NCI-H1930 (cell line): ENCODE results near the gene PARP1.
A peak's percentile ranks its signal among the peaks of the same experiment; 100 is the strongest.
"Not testable (repeated sequence)": the region's sequence is repeated elsewhere in the genome, so short reads cannot be mapped to it uniquely, and the experiment has no call there.

Source experiments
- DNase-seq, 2 experiments: peaks; one replicate each; lab custom pipeline; 2025; lab: John Stamatoyannopoulos, UW

Gene PARP1

DNA sequence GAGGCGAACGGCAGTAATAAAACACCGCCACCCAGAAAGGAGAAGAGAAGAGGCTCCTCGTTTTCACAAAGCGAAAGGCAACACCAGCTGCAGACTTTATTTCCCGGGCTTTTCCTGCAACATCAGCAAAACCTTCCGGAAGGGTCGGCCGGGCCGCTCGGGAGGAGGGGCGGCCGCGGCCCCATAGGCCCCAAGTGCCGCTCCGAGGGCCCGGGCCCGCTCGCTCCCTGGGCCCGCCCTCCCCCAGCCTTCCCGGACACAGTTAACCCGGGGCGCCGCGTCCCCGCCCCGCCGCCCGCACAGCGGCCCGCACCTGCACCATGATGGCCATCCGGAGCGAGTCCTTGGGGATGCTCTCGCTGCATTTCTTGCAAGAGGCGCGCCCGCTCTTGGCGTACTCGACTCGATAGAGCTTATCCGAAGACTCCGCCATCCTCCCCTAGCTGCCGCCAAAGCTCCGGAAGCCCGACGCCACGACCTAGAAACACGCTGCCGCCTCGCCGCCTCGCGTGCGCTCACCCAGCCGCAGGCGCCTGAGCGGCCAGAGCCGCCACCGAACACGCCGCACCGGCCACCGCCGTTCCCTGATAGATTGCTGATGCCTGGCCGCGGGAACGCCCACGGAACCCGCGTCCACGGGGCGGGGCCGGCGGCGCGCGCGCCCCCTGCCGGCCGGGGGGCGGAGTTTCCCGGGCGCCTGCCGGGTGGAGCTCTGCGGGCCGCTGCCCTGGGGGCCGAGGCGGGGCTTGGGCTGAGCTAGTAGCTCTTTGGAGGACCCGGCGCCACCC is at the start of gene PARP1:
PARP1 (minus strand) TSS at position 597 of the 788 bp plus-strand sequence; CDS start at position 433, 164 bp downstream.
- DNase-seq: peak; percentile 79 to 90

DNA sequence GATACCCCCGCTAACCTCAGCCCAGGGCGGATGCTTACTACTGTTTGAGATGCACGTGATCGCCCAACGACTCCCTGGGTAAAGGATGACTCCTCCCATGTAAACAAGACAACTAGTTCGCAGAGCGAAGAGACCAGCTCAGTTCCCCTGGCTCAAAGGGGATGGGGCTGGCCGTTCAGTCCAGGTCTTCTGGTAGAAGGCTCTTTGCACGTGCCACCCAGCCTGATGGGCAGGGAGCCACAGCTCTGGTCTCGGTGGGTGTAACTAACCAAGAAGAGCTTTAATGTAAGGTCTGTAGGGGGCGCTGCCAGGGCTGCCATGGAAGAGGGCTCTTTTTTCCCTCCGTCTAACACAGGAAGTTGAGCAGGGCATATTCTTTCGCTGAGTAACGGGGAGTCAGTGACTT is 49.4 kb upstream of the PARP1 start:
- no peak for DNase-seq

DNA sequence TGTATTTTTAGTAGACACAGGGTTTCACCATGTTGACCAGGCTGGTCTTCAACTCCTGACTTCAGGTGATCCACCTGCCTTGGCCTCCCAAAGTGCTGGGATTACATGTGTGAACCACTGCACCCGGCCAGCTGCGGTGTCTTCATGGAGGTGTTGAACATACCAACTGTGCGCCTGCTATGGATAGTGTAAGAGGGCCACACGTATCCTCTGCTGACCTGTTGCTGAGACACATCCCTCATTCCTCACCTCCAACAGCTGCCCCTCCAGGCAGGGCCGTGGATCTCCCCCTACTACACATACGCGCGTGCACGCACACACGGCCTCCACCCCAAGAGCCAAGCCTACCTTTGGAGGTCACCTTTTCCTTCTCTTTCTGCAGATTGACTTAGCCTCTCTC is 48.0 kb upstream of the PARP1 start:
- DNase-seq: no peak

GRCh38 chr1:226454349-226454748 is 46.5 kb upstream of the PARP1 start:
- no peak for DNase-seq

DNA sequence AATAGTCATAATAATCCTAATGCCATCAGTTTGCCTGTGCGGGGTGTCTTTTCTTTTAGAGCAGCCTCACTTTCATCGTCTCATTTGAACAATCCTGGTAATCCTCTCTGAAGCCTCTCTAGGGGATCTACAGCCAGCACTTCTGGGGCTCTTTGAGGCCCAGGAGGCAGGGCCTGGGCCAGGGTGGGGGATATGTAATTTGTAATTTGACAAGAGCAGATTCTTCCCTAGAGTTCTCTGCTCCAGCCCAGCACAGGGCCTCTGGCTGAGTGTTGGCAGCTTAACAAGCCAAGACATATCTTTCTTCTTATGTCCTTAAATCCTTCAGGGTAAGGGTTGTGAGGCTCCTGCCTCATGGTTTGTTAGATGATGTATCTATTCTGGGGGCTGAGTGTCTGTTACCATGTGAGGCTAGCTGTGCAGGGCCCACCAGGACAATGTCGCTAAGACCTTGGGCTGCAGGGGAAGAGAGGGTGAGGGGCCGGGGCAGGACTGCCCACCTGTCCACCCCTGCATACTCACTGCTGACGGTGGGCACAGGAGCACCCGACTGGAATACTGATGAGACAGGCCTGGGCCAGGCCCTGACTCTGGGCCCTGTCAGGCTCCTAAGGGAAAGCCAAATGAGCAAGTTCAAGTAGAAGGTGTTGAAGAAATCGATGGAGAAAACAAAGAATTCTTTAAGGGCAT is 45.3 kb upstream of the PARP1 start:
- DNase-seq: no peak

GRCh38 chr1:226450688-226451087 is 42.8 kb upstream of the PARP1 start:
- DNase-seq: no peak

GRCh38 chr1:226449823-226450222 is 41.9 kb upstream of the PARP1 start:
- no peak for DNase-seq

GRCh38 chr1:226447932-226448665 is 40.2 kb upstream of the PARP1 start:
- no peak for DNase-seq

DNA sequence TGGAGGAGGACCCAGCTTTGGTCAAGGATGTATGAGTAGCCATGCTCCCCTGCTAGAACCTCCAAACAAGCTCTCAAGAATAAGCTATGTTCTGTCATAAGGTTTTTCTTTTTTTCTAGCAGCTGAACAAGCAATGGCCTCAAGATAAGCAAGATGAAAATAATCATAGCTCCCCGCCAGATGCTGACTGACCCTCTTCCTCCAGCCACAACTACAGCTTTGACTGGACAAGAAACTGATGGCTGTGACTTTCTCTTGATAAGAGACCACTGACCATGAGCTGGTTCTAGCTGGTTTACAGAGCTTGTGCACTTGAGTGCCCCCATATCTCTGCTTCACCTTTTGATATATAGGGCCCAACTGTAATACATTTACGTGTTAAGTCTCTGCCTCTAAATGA is 38.2 kb upstream of the PARP1 start:
- no peak for DNase-seq

DNA sequence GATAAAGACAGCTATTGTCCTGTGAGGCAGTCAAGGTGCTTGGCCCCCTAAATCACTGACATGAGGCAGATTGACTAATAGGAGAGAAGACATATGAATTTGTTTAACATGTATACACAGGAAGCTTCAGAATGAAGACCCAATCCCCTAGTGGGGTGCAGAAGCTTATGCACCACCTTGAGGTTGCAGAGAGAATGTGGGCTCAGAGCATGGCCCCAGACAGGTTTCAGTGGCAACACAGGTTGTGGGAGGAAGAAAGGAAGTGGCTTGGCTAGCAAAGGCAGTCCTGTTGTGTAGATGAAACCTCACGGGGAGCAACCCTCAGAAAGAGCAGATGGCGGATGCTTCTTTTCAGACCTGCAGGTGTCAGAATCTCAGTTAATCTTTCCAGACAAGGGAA is 37.0 kb upstream of the PARP1 start:
- DNase-seq: no peak

DNA sequence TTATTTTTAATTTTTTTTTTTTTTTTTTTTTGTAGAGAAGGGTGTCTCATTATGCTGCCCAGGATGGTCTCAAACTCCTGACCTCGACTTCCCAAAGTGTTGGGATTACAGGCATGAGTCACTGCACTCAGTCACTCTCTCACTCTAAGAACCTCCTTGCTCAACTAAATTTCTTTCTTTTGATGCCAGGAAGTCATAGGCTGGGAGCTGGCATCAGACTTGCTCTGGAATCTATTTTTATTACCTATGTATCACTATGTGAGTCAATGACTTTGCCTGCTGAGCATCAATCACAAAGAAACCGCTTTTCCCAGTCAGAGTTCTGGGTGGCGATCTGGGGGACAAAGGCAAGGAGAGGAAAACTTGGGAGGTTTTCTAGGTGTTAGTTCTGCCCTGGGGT is 35.5 kb upstream of the PARP1 start:
- DNase-seq: no peak

GRCh38 chr1:226443033-226443432 is 35.1 kb upstream of the PARP1 start:
- DNase-seq: no peak

- DNase-seq: no peak
These were observed 33.7 kb upstream of the PARP1 start for GRCh38 chr1:226441629-226442028.

- no peak for DNase-seq
These were observed 32.6 kb upstream of the PARP1 start for GRCh38 chr1:226440512-226440911.

DNA sequence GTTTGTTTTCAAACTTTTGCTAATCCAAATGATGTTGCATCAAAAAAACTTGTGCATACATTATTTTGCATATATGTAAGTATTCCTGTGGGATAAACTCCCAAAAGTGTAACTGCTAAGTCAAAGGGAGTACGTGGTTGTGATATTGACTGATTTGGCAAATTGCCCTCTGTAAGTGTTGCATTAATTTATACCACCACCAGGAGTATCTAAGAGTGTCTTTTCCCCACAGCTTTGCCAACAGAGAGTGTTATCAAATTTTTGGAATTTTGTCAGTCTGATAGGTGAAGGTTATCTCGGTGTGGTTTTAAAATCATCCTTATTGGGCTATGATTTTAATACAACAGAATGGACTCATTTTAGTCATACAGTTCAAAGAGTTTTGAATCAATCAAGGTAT is 30.1 kb upstream of the PARP1 start:
- DNase-seq: no peak

DNA sequence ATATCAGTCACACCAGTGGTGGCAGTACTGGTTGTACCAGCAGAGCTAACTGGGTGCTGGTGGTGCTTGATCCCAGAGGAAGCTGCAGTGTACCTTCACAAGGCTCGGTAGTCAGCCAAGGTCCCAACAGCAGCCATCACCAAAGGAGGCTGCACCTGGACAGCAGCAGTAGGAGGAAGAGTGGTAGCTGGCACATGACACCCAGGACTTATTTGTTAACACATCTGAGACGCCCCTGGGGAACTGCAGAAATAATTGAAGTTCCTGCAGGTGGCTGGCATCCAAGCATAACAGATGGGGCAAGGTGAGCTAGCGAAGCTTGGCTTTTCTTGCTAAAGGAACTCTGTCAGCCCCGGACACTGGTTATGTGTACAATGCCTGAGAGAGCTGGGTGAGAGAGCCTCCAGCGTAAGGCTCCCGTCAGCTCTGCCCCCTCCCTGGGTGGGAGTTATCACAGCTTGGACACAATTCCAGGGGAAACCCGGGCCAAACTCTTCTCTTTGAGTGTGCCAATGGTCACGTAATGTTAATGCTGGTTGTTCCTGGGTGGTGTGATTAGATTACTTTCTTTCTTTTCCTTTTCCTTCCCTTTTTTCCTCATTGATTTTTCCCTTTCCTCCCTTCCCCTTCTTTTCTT is 29.1 kb upstream of the PARP1 start:
- DNase-seq: no peak

DNA sequence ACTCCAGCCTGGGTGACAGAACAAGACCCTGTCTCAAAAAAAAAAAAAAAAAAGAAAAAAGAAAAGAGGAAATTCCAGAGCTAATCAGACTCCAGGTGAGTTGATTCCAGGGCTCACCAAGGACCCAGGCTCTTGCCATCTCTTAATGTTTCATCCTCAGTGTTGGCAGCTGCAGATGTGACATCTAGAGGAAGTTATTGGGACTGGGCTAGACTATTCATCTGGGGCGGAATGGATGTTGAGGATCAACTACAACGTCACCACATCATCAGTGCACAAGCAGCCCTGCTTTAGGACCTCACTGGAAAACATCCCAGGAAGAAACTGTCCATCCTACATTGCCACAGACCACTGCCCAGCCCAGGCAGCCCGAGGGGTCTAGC is 28.6 kb upstream of the PARP1 start:
- DNase-seq: no peak

DNA sequence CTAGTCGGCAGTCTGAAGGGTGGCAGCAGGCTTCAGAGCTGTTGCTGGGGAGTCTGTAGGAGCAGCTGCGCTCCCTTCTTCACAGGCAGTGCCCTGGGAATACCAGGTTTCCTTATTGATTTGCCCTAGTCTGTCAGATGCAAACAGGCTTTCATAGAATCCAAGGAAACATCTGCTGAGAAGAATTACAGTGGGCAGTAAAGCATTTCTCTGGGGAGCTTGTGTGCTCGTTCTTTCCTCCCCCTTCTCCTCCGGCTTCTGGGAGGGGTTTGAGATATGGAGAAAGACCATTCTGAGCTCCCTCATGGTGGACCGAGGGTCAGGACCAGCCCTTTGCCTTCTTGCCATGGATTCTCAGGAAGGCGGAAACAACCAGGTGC is 25.4 kb upstream of the PARP1 start:
- DNase-seq: no peak

- no peak for DNase-seq
These were observed 24.9 kb upstream of the PARP1 start for GRCh38 chr1:226432586-226433340.

DNA sequence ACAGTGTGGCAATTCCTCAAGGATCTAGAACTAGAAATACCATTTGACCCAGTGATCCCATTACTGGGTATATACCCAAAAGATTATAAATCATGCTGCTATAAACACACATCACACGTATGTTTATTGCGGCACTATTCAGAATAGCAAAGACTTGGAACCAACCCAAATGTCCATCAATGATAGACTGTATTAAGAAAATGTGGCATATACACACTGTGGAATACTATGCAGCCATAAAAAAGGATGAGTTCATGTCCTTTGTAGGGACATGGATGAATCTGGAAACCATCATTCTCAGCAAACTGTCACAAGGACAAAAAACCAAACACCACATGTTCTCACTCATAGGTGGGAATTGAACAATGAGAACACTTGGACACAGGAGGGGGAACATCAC is 24.0 kb upstream of the PARP1 start:
- DNase-seq: not testable (repeated sequence)

DNA sequence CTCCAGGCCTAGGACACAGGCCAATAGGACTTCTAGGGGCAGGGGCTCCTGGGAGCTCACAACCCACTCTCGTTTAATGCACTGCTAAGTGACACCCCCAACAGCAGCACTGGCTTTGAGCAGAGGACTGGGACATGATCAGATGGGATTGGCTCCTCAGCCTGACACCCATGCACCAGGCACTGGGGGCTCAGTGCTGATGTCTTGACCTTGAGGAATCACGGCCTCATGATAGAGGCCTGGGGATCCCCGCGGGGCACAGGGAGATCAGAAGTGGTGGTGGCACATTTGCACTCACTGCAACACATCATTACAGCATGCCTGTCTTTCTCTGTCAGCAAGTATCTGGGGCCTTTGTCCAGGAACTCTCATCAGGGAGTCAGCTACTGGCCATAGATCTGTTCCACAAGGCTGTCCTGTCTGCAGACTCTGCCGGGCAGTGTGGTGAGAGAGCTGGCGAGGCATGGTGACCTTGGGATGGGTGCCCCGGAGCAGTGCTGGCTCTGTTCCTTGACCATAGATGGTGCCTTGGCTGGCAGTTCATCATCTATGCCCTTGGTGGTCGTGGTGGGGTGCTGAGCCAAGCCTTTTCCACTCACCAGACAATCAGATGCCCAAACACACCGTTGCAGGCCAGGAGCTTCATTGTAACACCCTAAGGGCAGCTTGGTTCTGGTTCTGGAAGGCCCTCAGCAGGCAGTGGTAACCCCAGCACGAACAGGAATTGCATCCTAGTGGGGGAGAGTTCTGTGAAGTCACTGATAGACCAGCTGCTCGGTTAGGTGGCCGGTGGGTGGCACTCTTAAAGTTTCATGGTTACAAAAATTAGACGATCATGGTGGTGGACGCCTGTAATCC is 22.2 kb upstream of the PARP1 start:
- DNase-seq: no peak
